ENCODE results near the gene PHKB. TPM values are rescaled to one million over a fixed set of nuclear protein-coding genes. Genes with fewer than 3 reads are reported as not detected.
"Not testable (repeated sequence)": the region's sequence is repeated elsewhere in the genome, so short reads cannot be mapped to it uniquely, and the experiment has no call there.

Gene PHKB
- total RNA-seq, 1 experiment from 2014 or later: 83.4 TPM

GRCh38 chr16:47524007-47524405 lies 62.9 kb downstream of the PHKB start:
- BruUV-seq (replicated peaks): no TSS peak
- peak overlapping the region; percentile 44 for H3K27ac Mint-ChIP-seq (ENCODE audit: unreplicated experiment)
- H3K9me3 Mint-ChIP-seq (ENCODE audit: low read depth, unreplicated experiment): no peaks in the 10 kb centered on the region
- CTCF ChIA-PET: interaction anchor here (0.6 kb wide), 1 partner anchor 563 kb away, joined by 6 read pairs; no protein-coding TSS in a partner anchor
- DNase-seq: no peak
- intact Hi-C loops (cut with micrococcal nuclease; ENCODE audit: unreplicated experiment): no loop called here
- no peak for TF ChIP-seq CTCF (IDR thresholded peaks at IDR 0.05; ENCODE audit: unreplicated experiment)
- H3K36me3 Mint-ChIP-seq (ENCODE audit: insufficient read depth, unreplicated experiment): no peaks in the 10 kb centered on the region
- H3K4me3 Mint-ChIP-seq (ENCODE audit: low read depth, unreplicated experiment): no peak overlapping the region
- H3K4me1 Mint-ChIP-seq (ENCODE audit: low read depth, unreplicated experiment): peaks cover 16% of the 10 kb centered on the region
- H3K27me3 Mint-ChIP-seq (ENCODE audit: unreplicated experiment): no peaks in the 10 kb centered on the region

GRCh38 chr16:47528431-47528830 lies 67.3 kb downstream of the PHKB start:
- no TSS peak for BruUV-seq (replicated peaks)
- CTCF ChIA-PET: no interaction called here
- no peak for DNase-seq
- no peak overlapping the region for H3K4me3 Mint-ChIP-seq (ENCODE audit: low read depth, unreplicated experiment)
- H3K9me3 Mint-ChIP-seq (ENCODE audit: low read depth, unreplicated experiment): no peaks in the 10 kb centered on the region
- no peak overlapping the region for H3K27ac Mint-ChIP-seq (ENCODE audit: unreplicated experiment)
- H3K4me1 Mint-ChIP-seq (ENCODE audit: low read depth, unreplicated experiment): peaks cover 8% of the 10 kb centered on the region
- H3K27me3 Mint-ChIP-seq (ENCODE audit: unreplicated experiment): no peaks in the 10 kb centered on the region
- no peak for TF ChIP-seq CTCF (IDR thresholded peaks at IDR 0.05; ENCODE audit: unreplicated experiment)
- H3K36me3 Mint-ChIP-seq (ENCODE audit: insufficient read depth, unreplicated experiment): no peaks in the 10 kb centered on the region
- intact Hi-C loops (cut with micrococcal nuclease; ENCODE audit: unreplicated experiment): no loop called here

- H3K4me1 Mint-ChIP-seq (ENCODE audit: low read depth, unreplicated experiment): no peaks in the 10 kb centered on the region
- BruUV-seq (replicated peaks): no TSS peak
- H3K4me3 Mint-ChIP-seq (ENCODE audit: low read depth, unreplicated experiment): no peak overlapping the region
- CTCF ChIA-PET: no interaction called here
- no peaks in the 10 kb centered on the region for H3K36me3 Mint-ChIP-seq (ENCODE audit: insufficient read depth, unreplicated experiment)
- no peak overlapping the region for H3K27ac Mint-ChIP-seq (ENCODE audit: unreplicated experiment)
- no peak for DNase-seq
- H3K9me3 Mint-ChIP-seq (ENCODE audit: low read depth, unreplicated experiment): no peaks in the 10 kb centered on the region
- no peaks in the 10 kb centered on the region for H3K27me3 Mint-ChIP-seq (ENCODE audit: unreplicated experiment)
- intact Hi-C loops (cut with micrococcal nuclease; ENCODE audit: unreplicated experiment): no loop called here
- TF ChIP-seq CTCF (IDR thresholded peaks at IDR 0.05; ENCODE audit: unreplicated experiment): no peak
Observed at GRCh38 chr16:47533744-47534292, 72.7 kb downstream of the PHKB start.

GRCh38 chr16:47538472-47538871 lies 77.3 kb downstream of the PHKB start:
- no peak overlapping the region for H3K4me3 Mint-ChIP-seq (ENCODE audit: low read depth, unreplicated experiment)
- H3K36me3 Mint-ChIP-seq (ENCODE audit: insufficient read depth, unreplicated experiment): no peaks in the 10 kb centered on the region
- no peak for TF ChIP-seq CTCF (IDR thresholded peaks at IDR 0.05; ENCODE audit: unreplicated experiment)
- H3K27ac Mint-ChIP-seq (ENCODE audit: unreplicated experiment): no peak overlapping the region
- intact Hi-C loops (cut with micrococcal nuclease; ENCODE audit: unreplicated experiment): no loop called here
- no peak for DNase-seq
- H3K27me3 Mint-ChIP-seq (ENCODE audit: unreplicated experiment): no peaks in the 10 kb centered on the region
- CTCF ChIA-PET: no interaction called here
- BruUV-seq (replicated peaks): no TSS peak
- no peaks in the 10 kb centered on the region for H3K4me1 Mint-ChIP-seq (ENCODE audit: low read depth, unreplicated experiment)
- H3K9me3 Mint-ChIP-seq (ENCODE audit: low read depth, unreplicated experiment): peaks cover 4% of the 10 kb centered on the region

- H3K27me3 Mint-ChIP-seq (ENCODE audit: unreplicated experiment); H3K9me3 Mint-ChIP-seq (ENCODE audit: low read depth, unreplicated experiment); H3K4me3 Mint-ChIP-seq (ENCODE audit: low read depth, unreplicated experiment); H3K27ac Mint-ChIP-seq (ENCODE audit: unreplicated experiment); DNase-seq; H3K36me3 Mint-ChIP-seq (ENCODE audit: insufficient read depth, unreplicated experiment); H3K4me1 Mint-ChIP-seq (ENCODE audit: low read depth, unreplicated experiment); BruUV-seq (replicated peaks); intact Hi-C loops (cut with micrococcal nuclease; ENCODE audit: unreplicated experiment): not testable (repeated sequence)
- CTCF ChIA-PET: interaction anchor here (0.6 kb wide), 1 partner anchor 898 kb away, joined by 3 read pairs; no protein-coding TSS in a partner anchor
Observed at GRCh38 chr16:47539707-47540670, 78.9 kb downstream of the PHKB start.

GRCh38 chr16:47541135-47541534 lies 80.0 kb downstream of the PHKB start:
- H3K27me3 Mint-ChIP-seq (ENCODE audit: unreplicated experiment); DNase-seq; H3K4me3 Mint-ChIP-seq (ENCODE audit: low read depth, unreplicated experiment); H3K36me3 Mint-ChIP-seq (ENCODE audit: insufficient read depth, unreplicated experiment); H3K27ac Mint-ChIP-seq (ENCODE audit: unreplicated experiment); BruUV-seq (replicated peaks); intact Hi-C loops (cut with micrococcal nuclease; ENCODE audit: unreplicated experiment); H3K4me1 Mint-ChIP-seq (ENCODE audit: low read depth, unreplicated experiment); CTCF ChIA-PET: not testable (repeated sequence)
- H3K9me3 Mint-ChIP-seq (ENCODE audit: low read depth, unreplicated experiment): peaks cover 12% of the 10 kb centered on the region

Data from Calu3 (cell line).